Uterus (tissue), 2 donors: Measurements from ENCODE around the gene PAWR.
A peak's percentile ranks its signal among the peaks of the same experiment; 100 is the strongest.

ENCODE experiments used
- POLR2A ChIP-seq, 2 donors: fragments of 450-650 bp; IDR thresholded peaks; one replicate each; pipeline ENCODE4 v1.6.1; 2016; ENCODE audit warnings: antibody characterized with exemption in 2 of 2, mild to moderate bottlenecking in 1 of 2, moderate library complexity in 1 of 2
- TF ChIP-seq, protein P1 (sequence below), 4 experiments: fragments of 200-600 bp in 2 of 4; fragments of 450-650 bp in 2 of 4; sonication (generic) in 2 of 4; IDR thresholded peaks; one replicate each; pipeline ENCODE4 v1.5.1; 2016 to 2019; ENCODE audit warnings: antibody characterized with exemption in 4 of 4, mild to moderate bottlenecking in 2 of 4, moderate library complexity in 1 of 4

- TF ChIP-seq, protein P1, sequence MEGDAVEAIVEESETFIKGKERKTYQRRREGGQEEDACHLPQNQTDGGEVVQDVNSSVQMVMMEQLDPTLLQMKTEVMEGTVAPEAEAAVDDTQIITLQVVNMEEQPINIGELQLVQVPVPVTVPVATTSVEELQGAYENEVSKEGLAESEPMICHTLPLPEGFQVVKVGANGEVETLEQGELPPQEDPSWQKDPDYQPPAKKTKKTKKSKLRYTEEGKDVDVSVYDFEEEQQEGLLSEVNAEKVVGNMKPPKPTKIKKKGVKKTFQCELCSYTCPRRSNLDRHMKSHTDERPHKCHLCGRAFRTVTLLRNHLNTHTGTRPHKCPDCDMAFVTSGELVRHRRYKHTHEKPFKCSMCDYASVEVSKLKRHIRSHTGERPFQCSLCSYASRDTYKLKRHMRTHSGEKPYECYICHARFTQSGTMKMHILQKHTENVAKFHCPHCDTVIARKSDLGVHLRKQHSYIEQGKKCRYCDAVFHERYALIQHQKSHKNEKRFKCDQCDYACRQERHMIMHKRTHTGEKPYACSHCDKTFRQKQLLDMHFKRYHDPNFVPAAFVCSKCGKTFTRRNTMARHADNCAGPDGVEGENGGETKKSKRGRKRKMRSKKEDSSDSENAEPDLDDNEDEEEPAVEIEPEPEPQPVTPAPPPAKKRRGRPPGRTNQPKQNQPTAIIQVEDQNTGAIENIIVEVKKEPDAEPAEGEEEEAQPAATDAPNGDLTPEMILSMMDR (IDR thresholded peaks at IDR 0.05), result no peak
- TF ChIP-seq POLR2A (IDR thresholded peaks at IDR 0.05), result peak in 1 of 2 donors; percentile 31
Measured at GRCh38 chr12:79690142-79690637, 574 bp downstream of the PAWR start.
